GM19324 (cell line): ENCODE measurements around the gene TRPC4AP.

Experiments
- ATAC-seq: cut with Tn5 transposase; IDR thresholded peaks from one replicate; pipeline ENCODE4 v1.9.1; 2021; ENCODE audit warnings: mild to moderate bottlenecking, moderate library complexity; ENCODE audit not compliant: unreplicated experiment, low FRiP score

The TRPC4AP gene

DNA sequence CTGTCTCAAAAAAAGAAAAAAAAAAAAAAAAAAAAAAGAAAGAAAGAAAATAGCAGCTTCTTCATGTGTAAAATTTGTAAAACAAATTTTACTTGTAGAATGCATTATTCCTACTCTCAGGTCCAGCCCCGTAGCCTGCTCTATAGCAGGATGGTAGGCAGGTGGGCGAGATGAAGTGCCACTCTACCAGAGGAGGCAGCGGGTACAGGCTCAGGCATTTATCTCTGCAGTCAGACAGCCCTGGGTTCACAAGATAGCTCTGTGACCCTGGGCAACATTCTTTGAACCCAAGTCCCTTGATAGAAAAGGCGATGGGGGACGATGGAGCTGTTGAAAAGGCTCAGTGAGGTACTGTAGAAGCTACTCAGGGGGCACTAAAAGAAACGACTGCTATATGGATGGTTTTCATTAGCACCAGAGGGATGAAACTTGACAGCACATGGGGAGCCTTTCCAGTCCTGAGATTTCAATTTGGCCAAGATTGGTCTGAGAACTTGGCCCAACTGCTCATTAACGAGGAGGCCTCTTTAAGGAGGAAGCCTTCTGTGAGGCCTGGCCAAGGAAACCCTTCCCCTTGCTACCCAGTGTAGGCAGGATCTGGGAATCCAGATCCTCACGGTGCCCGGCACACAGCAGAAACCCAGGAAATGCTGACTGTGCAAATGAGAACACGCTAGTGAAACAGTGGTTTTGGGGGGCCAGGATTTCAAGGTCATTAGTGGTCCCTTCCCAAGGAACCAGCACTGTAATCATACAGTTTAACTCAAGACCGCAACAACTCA, 73.8 kb downstream of the TRPC4AP start:
- ATAC-seq = no peak

DNA sequence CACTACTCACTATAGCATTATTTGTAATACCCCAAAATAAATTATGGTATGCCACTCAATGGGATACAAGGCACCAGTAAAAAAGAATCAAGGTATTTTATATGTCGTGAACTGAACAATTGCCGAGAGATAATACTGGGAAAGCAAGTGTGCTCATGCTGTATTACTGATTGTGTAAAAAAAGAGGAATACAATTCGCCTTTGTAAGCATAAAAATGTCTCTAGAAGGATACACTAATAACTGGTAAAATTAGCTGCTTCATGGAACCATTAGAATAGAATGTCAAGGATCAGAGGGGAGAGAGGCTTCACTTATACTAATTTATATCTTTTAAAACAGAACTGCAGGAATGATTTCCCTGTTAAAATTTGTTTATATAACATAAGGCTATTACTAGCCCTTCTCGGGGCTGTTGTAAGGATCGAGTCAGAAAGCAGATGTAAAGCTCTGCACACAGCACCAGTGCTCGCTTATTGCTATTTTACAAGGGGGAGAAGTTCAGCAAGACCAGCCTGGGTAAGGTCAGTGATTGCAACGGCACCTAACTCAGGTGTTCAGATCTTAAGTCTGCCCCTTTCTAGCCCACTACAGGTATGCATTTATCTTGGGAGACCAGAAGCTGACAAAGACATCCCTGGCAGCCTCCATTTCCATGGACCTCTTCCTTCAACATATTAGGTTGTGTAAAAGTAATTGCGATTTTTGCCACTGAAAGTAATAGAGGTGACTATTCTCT, 75.3 kb downstream of the TRPC4AP start:
- ATAC-seq = no peak

DNA sequence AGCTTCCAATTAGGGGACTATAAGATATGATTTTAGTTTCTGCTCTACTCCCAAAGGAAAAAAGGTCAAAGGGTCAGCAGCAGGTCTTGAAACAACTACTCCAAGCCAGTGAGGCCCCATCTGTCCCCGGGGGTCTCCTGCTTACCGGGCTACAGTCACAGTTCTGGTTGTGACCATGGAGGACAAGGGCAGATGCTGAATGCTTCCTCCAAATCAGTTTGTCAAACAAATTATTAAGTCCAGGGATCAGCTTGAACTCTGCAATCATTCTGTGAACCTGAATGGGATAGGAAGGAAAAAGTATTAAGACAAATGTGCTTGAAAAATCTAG, 76.8 kb downstream of the TRPC4AP start:
- ATAC-seq = no peak

DNA sequence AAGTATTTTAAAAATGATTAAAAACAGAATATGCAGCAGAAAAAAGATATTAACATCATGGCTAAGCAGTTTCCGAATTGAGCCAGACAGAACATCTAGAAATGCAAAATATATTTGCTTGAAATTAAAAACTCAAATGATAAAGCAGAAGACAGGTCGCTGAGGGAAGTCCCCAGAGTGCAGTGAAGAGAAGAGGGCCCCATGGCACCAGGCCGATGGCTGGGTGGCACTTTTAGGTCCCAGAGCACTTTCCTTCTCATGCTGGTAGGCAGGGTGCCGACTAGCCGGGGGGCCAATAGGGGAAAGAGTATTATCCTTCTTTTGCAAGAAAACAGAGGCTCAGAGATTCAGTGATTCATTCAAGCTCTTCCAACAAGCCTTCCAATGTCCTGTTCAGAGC, 78.1 kb downstream of the TRPC4AP start:
- ATAC-seq = no peak

DNA sequence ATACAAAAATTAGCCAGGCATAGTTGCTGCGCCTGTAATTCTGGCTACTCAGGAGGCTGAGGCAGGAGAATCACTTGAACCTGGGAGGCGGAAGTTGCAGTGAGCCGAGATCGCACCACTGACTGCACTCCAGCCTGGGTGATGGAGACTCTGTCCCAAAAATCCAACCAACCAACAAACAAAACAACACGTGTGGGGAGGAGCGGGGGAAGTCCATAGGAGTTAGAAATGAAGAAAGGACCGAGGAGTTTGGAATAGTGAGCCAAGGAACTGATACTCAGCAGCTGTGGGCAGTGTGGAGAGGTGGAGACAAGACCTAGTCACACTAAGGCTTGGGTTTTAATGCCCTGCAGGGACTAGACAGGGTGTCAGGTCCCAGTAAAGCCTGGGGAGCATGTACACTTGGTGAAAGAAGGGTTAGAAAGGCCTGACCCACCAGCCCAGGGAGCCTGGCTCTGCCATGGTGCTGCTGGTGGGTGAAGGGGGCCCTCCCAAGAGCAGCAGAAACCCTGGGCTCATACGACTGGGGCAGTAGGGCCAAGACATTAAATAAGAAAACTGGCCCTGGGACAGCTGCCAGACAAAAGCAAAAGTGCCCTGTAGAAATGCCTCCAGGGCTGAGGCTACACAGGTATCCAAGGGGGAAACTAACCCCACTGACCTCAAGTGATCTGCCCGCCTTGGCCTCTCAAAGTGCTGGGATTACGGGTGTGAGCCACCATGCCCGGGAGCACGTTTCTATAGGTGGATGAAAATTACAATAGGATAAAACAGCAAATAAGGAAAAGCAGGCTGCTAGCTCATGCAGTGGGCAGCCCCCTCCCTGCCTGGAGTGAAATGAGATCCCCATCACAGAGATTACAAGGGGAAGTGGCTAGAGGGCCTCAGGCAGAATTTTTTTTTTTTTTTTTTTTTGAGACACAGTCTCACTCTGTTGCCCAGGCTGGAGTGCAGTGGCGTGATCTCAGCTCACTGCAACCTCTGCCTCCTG, 78.9 kb downstream of the TRPC4AP start:
- ATAC-seq = no peak

DNA sequence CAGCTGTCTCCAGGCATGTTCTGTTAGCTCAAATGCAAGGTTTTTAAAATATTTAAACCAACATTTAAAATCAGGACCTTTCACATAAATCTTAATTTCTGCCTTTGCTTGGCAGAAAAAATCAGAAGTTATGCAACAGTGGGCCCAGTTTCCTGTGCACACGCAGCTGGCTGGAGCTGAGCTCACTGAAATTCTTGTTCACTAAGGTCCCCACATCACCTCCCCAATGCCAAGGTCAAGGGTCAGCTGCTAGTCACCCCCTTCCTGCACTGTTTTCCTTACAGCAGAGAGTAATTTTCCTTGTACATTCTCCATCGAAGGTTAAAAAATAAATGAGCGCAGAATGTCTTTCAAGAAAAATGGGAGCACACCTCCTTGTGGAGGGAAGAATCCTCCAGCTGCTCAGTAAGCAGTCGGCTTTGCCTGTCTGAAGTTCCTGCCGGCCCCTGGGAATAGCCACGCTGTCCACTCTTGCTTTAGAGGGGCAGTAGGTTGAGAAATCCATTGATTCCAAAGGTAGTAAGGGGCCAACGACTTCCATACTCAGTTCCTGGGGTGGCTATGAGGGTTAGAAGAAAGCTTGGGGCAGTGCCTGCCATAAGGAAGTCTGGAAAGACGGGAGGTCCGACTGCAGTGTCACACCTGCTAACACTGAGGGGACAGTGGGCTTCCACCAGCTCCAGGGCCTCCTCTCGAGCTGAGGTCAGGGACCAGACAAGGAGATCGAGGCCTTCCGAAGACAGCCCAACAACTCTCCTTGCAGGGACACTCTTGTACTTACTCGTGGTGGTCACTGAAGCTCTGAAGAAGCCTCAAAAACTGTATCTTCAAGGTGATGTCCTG, 80.2 kb downstream of the TRPC4AP start:
- ATAC-seq = no peak

DNA sequence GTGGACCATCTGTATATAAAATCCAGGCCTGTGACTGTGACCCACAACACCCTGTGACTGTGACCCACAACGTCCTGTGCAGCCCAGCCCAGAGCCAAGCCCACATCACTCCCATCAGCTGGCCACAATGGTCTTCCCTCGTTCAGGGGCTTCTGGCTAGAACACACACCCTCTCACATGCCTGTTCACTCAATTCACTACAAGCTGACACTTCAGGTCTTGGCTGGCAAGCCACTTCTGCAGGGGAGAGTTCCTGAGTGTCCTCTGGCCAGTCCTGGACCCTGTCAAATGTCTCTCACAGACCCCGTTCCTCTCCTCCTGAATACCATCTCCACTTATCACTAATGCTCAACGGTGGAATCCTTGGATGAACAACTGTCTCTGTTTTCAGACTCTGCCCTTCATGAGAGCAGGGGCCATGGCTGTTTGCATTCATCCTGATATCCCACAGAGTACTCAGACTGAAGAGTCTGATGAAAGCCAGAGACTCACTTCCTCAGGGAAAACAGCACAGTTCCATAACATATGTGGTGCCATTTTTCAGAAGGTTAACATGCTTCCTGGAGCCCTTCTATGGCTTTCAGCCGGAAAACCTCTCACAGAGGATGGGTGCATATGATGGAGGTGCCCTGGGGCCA, 80.9 kb downstream of the TRPC4AP start:
- ATAC-seq = no peak

DNA sequence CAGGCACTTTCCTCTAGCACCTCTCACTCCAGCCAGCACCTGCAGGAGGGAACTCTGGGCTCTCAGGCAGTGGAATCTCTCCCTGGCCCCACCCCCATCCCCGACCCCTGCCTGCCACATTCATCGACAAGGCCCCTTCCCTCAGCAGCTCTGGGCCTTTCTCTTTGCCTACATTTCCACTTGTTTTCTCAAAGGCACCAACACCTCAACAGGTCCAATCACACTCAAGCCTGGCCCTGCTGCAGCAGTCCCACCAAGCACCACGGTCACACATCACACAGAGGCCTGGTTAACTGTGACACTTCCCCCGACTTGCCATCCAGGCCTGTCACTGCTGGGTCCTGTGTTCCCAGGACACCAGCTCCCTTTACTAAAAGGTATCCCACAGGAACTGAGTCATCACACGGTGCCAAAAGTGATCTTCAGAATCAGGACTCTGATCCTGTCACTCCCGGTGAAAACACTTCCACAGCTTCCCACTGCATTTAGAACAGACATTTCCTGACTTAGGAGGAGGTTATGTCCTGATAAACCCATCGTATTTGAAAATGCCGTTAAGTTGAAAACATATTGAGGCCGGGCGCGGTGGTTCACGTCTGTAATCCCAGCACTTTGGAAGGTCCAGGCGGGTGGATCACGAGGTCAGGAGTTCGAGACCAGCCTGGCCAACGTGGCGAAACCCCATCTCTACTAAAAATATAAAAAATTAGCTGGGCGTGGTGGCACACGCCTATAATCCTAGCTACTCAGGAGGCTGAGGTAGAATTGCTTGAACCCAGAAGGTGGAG, 82.0 kb downstream of the TRPC4AP start:
- no peak for ATAC-seq

DNA sequence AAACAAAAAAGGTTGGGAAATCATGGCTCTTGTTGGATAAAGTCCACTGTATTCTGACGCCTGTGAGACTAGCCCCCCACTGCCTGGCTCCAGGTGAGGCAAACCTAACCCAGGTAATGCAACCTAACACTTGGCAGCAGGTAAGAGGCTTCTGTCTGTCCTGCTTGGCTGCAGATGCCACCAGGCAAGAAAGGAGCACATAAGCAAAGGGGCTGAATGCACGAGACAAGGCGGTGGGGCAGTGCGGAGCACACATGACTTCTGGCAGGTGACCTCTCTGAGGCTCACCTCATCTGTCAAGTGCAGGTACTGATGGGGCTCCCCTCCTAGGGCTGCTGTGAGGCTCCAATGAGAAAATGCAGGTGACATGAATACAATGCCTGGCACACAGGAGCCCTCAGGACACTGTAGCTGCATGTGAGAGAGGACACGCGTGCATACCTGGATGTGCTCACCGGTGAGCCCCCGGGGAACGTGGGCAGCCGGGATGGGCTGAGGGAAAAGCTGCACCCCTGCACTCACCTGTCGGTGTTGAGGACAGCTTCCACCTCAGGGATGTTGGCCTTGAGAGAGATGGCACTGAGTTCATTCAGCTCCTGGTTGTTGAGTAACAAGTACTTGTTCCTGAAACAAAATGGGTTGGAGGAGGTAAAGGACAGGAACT, 82.8 kb downstream of the TRPC4AP start:
- no peak for ATAC-seq

DNA sequence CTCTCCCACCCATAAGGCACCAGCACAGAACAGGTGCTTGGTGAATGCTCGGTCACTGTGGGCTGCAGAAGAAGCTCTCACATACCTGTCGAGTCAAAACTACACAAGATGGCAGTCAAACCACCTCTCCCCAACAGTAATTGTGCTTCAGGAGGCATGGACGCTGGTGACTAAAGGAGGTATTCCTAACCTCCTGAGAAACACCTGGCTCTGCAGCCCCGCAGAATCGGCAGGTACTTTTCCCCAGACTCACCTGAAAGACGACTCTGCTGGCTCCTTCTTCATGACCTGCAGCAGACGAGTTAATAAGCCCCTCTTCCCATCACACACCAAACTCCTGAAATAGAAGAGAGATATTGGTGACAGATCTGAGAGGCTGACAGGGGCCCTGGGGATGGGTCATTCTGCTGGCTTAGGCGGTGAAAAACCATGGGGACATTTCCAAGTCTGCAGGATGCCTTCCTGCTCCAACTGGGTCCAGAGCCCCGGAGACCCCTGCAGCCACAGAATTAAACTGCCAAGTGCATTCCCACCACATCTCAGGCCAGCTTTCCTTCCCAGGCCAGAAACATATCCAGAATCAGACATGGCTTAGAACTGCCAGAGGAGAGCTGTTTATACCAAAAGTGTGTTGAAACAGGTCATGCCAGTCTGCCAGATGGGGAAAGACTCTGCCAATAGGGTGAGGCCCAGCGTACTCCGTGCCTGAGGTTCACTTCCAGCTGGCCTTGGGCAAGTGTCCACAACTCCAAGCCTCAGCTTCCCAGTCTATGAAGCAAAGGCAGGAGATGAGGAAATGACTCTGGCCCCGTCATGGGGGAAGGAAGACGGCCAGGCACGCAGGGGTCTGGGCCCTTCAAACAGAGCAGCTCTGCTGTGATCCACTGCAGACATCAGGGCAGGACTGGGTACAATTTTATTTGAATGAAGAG, 83.9 kb downstream of the TRPC4AP start:
- ATAC-seq = no peak

DNA sequence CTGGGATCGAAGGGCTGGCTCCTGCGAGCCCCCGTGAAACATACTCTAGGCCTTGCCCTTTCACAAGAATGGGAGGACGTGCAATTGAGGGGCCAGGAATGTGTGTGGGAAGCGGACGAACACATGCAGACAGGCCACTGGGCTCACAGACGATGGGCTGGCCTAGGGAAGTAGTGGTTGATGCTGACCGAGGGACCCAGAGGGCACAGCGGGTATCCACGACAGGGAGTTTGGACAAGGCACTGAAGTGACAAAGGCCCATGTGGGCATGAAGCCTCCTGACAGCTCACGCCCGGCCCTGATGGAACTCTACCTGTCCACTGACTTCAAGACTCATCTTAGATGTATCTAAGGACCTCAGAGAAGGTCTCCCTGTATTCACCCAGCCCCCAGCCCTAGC, 84.7 kb downstream of the TRPC4AP start:
- ATAC-seq = no peak

DNA sequence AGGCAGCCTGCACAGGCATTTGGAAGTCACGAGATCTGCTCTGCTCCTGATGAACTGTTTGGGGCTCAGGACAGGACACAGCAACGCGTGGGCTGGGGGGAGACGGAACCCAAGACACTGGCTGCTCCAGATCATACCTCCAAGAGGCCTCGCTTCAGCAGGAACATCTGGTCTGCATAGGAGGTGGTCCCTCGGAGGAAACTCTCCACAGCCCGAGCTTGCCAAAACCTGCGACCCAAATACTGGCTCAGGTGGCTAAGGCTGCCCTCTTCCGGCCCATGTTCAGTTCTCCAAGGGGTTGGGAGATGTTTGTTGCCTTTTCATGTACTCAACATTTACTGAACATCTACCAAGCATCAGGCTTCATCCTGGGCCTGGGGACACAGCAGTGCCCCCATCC, 85.2 kb downstream of the TRPC4AP start:
- no peak for ATAC-seq

DNA sequence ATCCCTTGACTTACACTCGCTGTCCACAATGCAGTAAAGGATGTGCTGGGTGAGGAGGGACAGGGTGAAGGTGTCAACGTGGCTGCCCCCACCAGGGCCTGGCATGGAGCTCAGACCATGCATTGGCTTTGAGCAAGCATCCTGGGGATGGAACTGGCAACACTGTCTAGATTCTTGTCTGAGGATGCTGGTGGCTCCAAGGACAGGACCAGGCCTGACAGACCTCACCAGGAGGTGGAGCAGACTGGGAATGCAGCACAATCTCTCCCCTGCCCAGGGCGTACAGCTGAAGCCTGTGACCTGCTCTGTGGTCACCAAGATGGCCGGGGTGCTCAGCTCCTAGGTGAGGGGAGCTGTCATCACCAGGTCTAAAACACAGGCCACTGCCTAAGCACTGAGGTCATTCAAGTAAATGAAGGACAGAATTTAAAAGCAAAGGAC, 86.1 kb downstream of the TRPC4AP start:
- ATAC-seq = no peak

DNA sequence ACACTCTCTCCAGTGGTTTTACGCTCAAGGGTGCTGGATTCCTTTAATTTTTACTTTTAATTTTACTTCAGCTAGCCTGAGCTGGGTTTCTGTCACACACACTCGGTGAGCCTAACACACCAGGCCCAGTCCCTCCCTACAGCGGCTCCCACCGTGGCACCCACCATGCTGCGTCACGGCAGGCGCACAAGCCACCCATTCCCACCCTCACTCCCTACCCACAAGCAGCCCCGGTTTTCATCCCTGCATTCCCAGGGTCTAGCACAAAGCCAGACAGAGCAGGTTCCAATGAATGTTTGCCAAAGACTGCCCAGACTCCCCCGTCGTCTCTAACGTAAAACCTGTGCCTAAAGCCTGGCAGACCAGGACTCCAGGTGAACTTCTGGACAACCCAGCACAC, 86.6 kb downstream of the TRPC4AP start:
- ATAC-seq = no peak

DNA sequence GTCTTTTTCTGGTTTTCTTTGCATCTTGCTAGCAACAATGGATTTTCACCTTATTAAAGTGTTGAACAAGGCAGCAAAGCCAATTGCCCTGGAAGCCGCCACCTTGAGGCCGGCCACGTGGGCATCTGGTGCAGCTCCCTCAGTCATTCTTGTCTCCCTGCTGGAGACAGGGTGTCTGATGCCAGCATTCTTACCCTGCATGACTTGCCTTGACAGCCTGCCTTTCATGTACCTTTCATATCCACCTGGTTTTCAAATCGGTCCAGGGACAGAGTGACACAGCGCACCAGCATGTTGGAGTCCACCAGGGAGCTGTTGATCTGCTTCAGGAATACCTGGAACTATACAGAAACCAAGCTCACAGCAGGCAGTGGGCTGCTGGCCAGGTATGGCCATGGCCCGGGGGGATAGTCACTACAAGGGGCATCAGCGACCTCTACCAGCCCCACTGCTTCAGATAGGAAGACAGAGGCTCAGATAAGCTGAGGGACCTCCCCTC, 87.1 kb downstream of the TRPC4AP start:
- ATAC-seq = no peak

DNA sequence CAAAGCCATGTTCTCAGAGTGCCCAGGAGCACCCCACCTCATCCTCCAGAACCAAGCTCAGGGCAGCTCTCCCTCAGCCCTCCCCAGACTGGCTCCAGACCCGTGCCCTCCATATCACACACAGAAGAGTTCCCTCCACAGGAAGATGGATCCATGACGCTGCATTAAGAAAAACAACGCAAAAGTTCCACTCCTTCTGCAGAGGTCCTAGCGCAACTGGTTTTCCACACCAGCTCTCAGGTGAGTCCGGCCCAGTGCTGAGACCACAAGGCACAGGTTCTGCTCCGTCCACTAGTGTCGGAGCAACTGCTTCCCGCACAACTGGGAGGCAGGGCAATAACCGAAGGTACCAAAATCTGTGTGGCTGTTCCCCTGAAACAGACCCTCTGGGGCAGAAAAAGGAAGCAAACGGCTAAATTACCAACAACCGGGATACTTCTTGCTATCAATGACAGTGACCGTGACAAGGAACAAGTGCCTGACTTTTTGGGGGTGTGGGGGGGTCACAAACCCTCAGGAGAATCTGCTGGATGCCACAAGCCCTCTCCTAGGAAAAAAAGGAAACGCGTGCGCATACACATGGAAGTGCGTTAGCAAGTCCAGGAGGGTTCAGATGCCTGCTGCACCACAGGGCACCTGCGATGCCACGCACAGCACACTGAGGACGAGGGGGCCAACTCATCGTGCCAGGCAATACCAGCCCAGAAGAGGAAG, 87.7 kb downstream of the TRPC4AP start:
- no peak for ATAC-seq
